Middle frontal gyrus (tissue), 1 donor: ENCODE results near the gene WFDC2.
"Not testable (repeated sequence)": the region's sequence is repeated elsewhere in the genome, so short reads cannot be mapped to it uniquely, and the experiment has no call there.

Experiments
- DNase-seq: peaks from one replicate; pipeline ENCODE4 v3.0.0-alpha.2; 2015; ENCODE audit warnings: low spot score; ENCODE audit errors: extremely low spot score

WFDC2 gene

GRCh38 chr20:45452238-45452637 lies 17.3 kb upstream of the WFDC2 start:
- DNase-seq = no peak

GRCh38 chr20:45452772-45453691 lies 16.5 kb upstream of the WFDC2 start:
- no peak for DNase-seq

GRCh38 chr20:45456632-45457031 lies 12.9 kb upstream of the WFDC2 start:
- DNase-seq = no peak

- DNase-seq = no peak
These were observed 9.9 kb upstream of the WFDC2 start for GRCh38 chr20:45459606-45460005.

- no peak for DNase-seq
These were observed 8.3 kb upstream of the WFDC2 start for GRCh38 chr20:45461225-45461624.

GRCh38 chr20:45462711-45463509 lies 6.6 kb upstream of the WFDC2 start:
- no peak for DNase-seq

GRCh38 chr20:45463709-45464108 lies 5.8 kb upstream of the WFDC2 start:
- no peak for DNase-seq

GRCh38 chr20:45465491-45466266 lies 3.9 kb upstream of the WFDC2 start:
- no peak for DNase-seq

GRCh38 chr20:45467172-45467571 lies 2.4 kb upstream of the WFDC2 start:
- no peak for DNase-seq

GRCh38 chr20:45467861-45468260 lies 1.7 kb upstream of the WFDC2 start:
- no peak for DNase-seq

- no peak for DNase-seq
These were observed 844 bp downstream of the WFDC2 start for GRCh38 chr20:45470262-45470931.

- DNase-seq = no peak
These were observed 1.4 kb downstream of the WFDC2 start for GRCh38 chr20:45470937-45471336.

GRCh38 chr20:45472286-45472685 lies 2.7 kb downstream of the WFDC2 start:
- not testable (repeated sequence) for DNase-seq

- DNase-seq = not testable (repeated sequence)
These were observed 8.1 kb downstream of the WFDC2 start for GRCh38 chr20:45477530-45478148.

GRCh38 chr20:45479822-45480221 lies 10.3 kb downstream of the WFDC2 start:
- no peak for DNase-seq

- DNase-seq = no peak
These were observed 15.1 kb downstream of the WFDC2 start for GRCh38 chr20:45484676-45485075.

- DNase-seq = no peak
These were observed 15.8 kb downstream of the WFDC2 start for GRCh38 chr20:45485388-45485787.

- DNase-seq = no peak
These were observed 17.7 kb downstream of the WFDC2 start for GRCh38 chr20:45487231-45487635.

GRCh38 chr20:45489083-45489531 lies 19.6 kb downstream of the WFDC2 start:
- DNase-seq = no peak

GRCh38 chr20:45495501-45495941 lies 26.0 kb downstream of the WFDC2 start:
- DNase-seq = no peak
